ENCODE data around the gene GPR107.

DNA sequence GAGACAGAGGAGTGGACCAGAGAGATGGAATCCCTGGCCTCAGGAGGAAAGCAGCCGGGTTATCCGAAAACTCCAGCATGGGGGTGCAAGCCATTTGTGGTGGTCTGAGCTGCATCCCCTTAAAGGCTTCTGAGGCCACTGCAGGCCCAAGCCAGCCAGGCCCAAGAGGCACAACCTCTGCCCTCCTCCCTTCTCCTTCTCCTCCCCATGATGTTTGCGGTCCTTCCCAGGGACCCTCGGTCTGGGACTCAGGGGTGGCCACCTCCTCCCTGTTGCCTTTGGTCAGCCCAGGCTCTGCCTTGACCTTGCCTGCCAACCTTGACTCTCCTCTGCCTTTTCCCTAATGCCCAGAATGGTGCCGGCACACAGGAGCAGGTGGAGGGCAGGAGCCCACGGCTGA, 123.1 kb downstream of the GPR107 start:
- TF ChIP-seq POLR2AphosphoS5 (IDR thresholded peaks at IDR 0.05; ENCODE audit: borderline replicate concordance, low read depth, low read length), result no peak
- TF ChIP-seq EZH2 (IDR thresholded peaks at IDR 0.05), result no peak
